Measurements from ENCODE around the gene EVA1B. TPM values are rescaled to one million over a fixed set of nuclear protein-coding genes. Genes with fewer than 3 reads are reported as not detected.

EVA1B gene
- total RNA-seq, 1 experiment from 2014 or later: 23.1 TPM

DNA sequence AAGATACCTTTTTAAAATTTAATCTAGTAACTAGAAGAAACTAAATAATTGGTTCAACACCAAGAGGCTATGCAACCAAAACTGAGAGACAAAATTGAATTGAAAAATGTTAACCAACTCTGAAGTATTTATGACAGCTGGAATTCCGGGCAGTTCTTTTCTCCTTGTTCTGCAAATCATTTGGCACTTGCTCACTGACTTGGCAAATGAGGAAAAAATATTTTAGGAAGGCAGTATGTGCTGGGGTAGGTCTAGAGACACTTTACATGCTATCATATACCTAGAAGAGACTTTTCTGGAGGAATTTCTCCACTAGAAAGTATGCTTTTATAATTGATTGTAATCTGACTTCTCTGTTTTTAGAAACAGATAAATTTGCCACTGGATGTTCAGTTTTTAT is 39.4 kb downstream of the EVA1B start:
- no peak for DNase-seq (ENCODE audit: low read depth)

DNA sequence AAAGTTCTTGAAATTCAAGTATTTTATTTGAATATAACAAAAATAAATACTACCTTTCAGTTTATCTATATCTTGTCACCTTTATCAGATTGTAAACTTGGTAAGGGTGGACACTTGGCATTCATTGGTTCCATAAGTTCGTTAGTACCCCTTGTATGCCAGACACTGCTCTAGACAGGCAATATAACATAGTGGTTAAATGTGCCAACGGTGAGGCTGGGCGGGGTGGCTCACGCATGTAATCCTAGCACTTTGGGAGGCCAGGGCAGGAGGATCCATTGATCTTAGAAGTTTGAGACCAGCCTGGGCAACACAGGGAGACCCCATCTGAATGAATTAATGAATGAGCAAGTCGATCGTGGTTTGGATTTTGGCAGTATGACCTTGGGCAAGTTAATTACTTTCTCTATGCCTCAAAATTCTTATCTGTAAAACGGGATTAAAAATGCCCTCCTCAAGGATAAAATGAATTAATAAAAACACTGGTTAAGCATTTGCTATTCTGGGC is 43.6 kb downstream of the EVA1B start:
- no peak for DNase-seq (ENCODE audit: low read depth)

DNA sequence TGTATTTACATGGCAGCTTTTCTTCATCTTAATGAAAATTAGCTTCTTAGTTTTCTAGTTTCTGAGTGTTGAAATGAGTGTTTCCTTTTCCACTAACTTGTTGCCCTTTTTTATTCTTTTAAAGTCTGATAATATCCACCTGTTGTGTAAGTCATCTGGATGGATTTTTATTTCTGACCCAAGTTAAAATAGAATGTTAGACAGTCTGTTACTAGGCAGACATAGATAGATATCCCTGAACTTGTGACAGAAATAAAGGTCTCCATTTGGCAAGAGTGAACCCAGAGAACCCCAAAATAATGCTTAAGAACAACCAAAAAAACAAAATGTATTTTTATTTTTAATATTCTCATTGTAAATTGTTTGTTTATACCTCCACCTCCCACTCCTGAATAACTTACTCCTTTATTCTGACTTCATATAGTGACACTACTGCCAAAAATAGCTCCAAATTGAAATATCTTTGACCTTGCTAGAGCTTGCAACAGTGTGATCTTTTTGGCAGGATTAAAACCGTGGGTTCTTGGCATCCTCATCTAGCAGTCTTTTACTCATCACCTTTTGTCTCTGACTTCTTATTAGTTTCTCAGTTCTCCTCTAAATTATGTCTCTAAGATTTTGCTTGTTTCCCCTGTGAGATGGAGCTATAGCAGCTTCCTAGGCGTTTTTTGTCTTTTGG is 44.2 kb downstream of the EVA1B start:
- DNase-seq (ENCODE audit: low read depth): no peak

DNA sequence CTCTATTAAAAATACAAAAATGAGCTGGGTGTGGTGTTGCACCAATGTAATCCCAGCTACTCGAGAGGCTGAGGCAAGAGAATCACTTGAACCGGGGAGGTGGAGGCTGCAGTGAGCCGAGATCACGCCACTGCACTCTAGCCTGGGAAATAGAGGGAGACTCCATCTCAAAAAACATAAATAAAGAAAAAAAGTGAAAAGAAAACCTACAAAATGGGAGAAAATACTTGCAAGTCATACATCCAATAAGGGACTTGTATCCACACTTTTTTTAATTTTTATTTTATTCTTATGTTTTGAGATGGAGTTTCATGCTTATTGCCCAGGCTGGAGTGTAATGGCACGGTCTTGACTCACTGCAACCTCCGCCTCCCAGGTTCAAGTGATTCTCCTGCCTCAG is 46.8 kb downstream of the EVA1B start:
- no peak for DNase-seq (ENCODE audit: low read depth)

DNA sequence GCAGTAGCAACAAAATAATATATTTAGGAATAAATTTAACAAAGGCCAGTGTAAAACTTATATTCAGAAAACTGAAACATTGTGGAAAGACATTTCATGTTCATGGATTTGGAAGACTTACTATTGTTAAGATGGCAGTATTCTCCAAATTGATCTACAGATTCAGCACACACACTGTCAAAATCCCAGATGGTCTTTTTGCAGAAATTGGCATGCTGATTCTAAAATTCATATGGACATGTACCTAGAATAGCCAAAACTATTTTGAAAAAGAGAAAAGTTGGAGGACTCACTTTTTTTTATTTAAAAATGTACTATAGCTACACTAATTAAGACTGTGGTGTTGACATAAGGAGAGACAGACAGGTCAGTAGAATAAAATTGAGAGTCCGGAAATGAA is 49.2 kb downstream of the EVA1B start:
- no peak for DNase-seq (ENCODE audit: low read depth)

DNA sequence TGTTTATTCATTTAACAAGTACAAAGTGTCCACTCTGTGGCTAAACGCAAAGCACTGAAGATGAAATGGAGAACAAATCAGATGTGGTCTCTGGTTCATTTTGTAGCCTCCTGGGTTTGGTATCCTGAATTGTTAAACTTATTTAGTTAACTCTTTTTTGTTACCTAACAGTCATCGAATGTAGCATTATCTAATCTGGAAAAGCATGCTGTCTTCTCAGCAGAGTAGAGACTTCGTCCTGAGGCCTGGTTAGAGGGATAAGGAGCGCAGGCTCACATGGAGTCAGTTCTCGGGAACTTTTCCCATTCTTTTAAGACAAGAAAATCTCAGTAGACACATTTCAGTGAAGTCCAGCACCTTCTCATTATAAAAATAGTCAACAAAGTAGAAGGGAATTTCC is 50.4 kb downstream of the EVA1B start:
- DNase-seq (ENCODE audit: low read depth): no peak

Other genes starting within 250 kb of the EVA1B start
- gene TEKT2, start 239.6 kb downstream of the EVA1B start, total RNA-seq (2014; rRNA removed; shearing (Covaris generic)): not detected in 2 replicates
- gene ADPRS, start 234.8 kb downstream of the EVA1B start, total RNA-seq (2014; rRNA removed; shearing (Covaris generic)): 104 and 112 TPM in 2 replicates
- gene COL8A2, start 198.4 kb downstream of the EVA1B start, total RNA-seq (2014; rRNA removed; shearing (Covaris generic)): 1.2 and 1.5 TPM in 2 replicates
- 97.2 and 112 TPM in 2 replicates for gene TRAPPC3, start 174.2 kb downstream of the EVA1B start, total RNA-seq (2014; rRNA removed; shearing (Covaris generic))
- gene MAP7D1, start 167.5 kb downstream of the EVA1B start, total RNA-seq (2014; rRNA removed; shearing (Covaris generic)): 200 and 234 TPM in 2 replicates
- gene THRAP3, start 99.2 kb downstream of the EVA1B start, total RNA-seq (2014; rRNA removed; shearing (Covaris generic)): 92.0 and 93.0 TPM in 2 replicates
- gene SH3D21, start 17.3 kb downstream of the EVA1B start, total RNA-seq (2014; rRNA removed; shearing (Covaris generic)): 0.88 and 2.6 TPM in 2 replicates
- gene STK40, start 62.3 kb upstream of the EVA1B start, total RNA-seq (2014; rRNA removed; shearing (Covaris generic)): 19.9 and 22.3 TPM in 2 replicates
- gene LSM10, start 74.3 kb upstream of the EVA1B start, total RNA-seq (2014; rRNA removed; shearing (Covaris generic)): 13.4 and 13.6 TPM in 2 replicates
- 1.4 and 1.8 TPM in 2 replicates for gene OSCP1, start 126.8 kb upstream of the EVA1B start, total RNA-seq (2014; rRNA removed; shearing (Covaris generic))
- 108 and 130 TPM in 2 replicates for gene MRPS15, start 140.7 kb upstream of the EVA1B start, total RNA-seq (2014; rRNA removed; shearing (Covaris generic))
- gene CSF3R, start 159.3 kb upstream of the EVA1B start, total RNA-seq (2014; rRNA removed; shearing (Covaris generic)): not detected in 2 replicates

Data from HT1080 (cell line).